GM21390 (cell line): ENCODE results near the gene JAML.

Experiments
- ATAC-seq: cut with Tn5 transposase; IDR thresholded peaks from one replicate; pipeline ENCODE4 v1.9.1; 2021; ENCODE audit not compliant: unreplicated experiment

The JAML gene

GRCh38 chr11:118224511-118225188, at the start of gene JAML:
JAML (minus strand) TSS chr11:118225011; CDS start chr11:118214866, 10,145 bp downstream.
- peak; percentile 46 for ATAC-seq

GRCh38 chr11:118274186-118274585, 49.4 kb upstream of the JAML start:
- no peak for ATAC-seq

DNA sequence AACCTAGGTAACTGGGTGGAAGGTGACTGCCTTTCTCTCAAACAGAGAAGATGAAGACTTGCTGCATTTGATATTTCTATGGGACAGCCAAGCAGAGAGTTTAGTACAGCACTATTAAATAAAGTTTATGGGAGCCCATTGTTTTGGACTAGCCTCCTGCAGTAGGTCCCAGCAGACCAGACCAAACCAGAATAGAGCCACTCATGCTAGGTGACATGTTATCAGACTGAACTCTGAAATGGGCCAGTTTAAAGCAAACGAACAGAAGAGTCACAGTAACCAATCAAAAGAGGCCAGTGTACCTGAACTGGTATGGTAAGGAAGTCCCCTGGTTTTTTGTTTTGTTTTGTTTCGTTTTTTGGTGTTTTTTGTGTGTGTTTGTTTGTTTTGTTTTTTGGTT, 47.2 kb upstream of the JAML start:
- no peak for ATAC-seq

DNA sequence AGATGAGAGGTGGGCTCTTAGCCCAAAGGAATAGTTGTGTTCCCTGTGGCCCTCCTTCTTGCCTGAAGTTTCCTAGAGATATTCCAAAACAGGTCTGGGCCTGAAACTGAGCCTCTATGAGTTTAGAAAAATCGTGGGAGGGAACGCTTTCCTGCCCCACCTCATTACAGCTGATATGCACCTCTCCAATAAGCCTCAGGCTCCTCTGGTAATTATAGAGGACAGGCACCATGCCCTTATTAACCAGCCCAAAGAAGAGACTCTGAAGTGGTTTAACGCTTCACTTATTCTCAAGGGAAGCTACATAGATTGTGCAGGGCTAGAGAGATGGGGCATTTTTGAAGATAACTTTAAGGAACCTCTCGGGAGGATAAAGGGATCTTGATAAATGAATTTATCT, 42.7 kb upstream of the JAML start:
- no peak for ATAC-seq

DNA sequence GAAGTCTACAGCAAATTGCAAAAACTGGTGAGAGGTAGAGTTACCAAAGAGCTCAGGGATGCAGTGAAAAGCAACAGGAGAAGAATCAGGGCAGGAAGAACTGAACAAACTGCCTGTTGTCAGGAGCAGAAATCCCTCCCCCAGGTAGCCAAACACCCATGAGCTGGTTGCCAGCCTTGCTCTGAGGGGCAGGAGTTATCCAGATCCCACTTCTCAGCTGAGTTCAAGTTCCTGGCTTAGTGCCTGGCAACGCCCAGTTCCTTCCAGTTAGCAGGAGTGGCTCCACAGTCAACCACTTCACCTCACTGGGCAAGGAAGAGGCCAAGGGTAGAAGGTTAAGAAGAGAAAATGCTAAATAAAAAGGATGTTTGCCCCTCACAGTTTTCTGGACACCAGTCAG, 41.1 kb upstream of the JAML start:
- no peak for ATAC-seq

DNA sequence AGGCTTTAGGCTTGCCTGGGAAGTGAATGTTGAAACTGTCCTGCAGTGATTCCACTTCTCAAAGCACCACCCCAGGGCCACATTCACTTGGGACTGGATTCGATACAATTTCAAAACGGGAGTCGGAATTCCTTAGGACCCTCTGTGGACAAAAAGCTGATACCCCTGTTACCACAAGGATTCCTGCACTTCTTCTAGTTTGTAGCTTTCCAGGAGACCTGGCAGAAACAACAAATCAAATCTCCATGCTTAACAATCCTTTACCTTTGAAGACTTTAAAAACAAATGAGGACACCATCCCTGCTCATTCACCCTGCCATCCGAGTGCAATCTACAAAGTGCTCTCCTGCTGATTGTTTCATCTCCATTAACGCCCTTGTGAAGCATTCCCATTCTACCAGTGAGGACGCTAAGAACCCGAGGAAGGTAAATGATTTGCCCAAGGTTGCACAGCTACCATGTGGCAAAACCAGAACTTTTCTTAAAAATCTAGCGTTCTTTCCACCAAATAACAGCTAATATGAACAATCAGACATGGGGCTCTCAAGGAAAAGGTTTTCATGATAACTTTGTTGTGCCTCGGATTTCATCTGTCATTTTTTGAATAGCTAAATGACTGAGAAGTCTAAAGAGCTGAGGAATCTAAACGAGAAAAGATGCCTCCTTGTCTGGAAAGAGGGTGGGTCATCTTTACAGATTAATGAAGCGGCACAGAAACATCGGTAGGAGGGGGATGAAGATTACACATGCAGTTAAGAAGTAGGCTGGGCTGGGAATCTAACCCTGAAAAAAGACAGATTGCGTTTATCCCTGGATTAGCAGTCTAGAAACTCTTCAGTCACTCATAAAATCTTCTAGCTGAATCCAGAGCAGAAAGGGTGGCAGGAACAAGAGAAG, 40.0 kb upstream of the JAML start:
- no peak for ATAC-seq

- ATAC-seq: no peak
Measured at GRCh38 chr11:118263695-118264568, 39.1 kb upstream of the JAML start, which contains the start of gene MPZL2. MPZL2 (minus strand) TSS chr11:118264297; CDS start chr11:118264153, 144 bp downstream.

DNA sequence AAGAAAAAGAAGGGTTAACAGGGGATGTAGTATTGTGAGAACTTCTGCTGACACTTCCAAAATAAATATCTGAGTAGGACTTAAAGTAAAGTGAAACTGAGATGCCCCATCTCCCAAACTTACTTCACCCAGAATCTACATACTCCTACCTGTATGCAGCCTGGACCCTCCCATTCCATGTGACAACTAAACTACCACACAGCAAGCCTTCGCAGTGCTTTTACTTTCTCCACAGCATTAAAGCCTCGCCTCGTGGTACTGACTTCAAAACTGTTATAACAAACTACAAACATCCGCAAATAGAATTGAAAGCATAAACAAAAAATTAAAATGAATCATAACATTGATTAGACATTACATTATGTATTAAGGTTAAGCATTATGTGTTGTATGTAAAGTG, 38.3 kb upstream of the JAML start:
- ATAC-seq: no peak

- ATAC-seq: no peak
Measured at GRCh38 chr11:118260353-118260752, 35.5 kb upstream of the JAML start.

DNA sequence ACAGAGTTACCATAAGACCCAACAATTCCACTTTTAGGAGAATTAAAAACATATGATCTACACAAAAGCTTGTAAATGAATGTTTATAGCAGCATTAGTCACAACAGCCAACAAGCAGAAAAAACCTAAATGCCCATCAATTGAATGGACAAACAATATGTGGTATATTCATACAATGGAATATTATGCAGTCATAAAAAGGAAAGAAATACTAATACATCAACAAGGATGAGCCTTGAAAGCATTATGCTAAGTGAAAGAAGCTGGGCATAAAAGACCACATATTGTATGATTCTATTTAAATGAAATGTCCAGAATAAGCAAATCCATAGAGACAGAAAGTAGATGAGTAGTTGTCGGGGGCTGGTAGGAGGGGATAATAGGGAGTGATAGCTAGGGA, 34.3 kb upstream of the JAML start:
- ATAC-seq: no peak

GRCh38 chr11:118258410-118258809, 33.6 kb upstream of the JAML start:
- ATAC-seq: no peak

DNA sequence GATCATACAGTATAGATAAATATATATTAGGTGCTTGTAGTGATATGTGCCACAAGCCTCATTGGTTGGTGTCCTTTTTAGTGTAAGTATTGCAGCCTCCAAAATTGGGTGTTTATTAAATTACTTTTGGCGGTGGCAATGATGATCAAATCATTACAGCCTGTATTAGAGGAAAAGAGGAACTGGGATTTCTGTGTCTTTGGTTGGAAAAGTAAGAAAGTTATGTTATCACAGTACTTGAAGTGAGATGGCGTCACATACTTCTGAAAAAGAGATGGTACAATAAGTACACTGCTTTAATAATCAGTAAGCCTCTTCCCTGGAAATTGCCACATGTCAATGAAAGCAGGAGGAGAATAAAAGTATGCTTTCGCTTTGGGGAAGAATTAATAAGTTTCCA, 27.9 kb upstream of the JAML start:
- ATAC-seq: no peak

DNA sequence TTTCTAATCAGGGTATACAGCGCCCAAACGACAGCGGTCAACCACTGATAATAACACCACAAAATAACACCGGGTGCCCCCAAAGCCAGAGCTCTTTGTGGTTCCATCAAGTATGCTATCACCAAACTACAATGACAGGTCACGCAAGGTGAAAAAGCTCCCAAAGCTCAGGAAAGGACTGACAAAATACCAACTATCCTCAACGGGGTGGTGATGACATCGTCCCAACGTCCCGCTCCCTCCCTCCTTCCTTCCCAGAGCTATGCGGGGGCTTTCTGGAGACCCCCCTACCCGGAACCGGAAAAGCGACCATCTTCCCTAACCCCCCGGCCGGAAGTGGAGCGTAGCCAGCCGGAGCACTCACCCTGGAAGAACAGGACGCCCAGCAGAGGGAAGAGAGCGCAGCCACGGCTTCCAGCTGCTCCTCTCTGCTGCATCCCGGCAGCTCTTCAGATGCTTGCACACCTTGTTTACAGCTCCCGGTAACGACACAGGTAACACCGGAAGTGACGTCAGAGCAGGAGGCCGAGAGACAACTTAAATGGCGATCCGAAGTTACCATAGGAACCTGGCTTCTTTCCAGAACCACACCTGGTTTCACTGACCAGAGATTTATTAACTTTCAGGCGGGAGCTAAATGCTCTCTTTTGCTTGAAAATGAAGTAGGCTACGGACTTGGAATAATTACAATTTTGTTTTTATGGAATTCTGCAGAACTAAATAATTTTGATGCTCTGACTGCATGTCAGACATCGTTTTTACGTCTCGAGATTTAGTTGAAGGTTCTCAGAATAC, 27.2 kb upstream of the JAML start, which contains the start of gene MPZL3:
Gene MPZL3, minus strand, starts transcription at position 508 of the 795 bp plus-strand sequence. Its CDS starts 71 bp downstream, at position 437.
- peak; percentile 61 for ATAC-seq

GRCh38 chr11:118247041-118247440, 22.2 kb upstream of the JAML start:
- ATAC-seq: no peak

DNA sequence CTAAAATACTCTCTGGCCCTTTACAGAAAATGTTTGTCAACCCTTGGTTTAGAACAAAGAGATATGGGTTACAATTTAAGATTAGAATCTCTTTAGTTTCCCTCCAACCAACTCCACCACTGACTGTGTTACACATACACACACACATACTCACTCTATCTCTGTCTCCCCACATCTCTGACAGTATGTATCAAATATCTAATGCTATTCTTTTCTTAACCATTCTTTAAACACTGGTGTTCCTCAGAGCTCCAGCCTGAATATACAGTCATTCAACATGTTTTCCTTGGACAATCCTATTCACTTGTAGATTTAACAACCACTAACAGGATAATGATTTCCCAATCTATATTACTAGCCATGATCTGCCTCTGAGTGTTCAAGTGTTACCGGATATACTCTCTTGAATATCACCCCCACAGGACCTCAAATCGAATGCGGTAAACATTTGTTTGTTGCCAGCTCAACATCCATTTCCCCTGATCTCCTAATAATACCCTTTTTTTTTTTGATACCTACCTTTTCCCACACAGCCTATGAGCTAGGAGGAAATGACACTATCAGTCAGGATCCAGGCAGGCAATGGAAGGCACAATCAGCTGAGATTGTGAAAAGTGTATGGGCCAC, 21.2 kb upstream of the JAML start:
- no peak for ATAC-seq

- ATAC-seq: no peak
Measured at GRCh38 chr11:118243993-118244762, 19.4 kb upstream of the JAML start.

DNA sequence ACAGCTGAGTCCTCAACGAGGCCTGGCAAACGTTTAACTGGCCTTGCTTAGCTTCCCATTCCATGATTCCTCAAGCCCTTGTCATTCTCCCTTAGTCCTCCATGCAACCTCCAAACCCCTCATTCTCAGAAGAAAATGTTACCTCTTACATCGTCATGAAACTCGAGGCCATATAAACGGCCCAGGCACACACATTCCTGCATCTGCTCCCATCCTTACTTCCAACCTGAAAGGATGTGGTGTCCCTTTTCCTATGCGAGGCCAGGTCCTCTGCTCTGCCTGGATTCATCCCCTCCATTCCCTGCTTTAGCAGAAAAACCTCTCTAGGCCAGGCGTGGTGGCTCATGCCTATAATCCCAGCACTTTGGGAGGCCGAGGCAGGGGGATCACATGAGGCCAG, 18.4 kb upstream of the JAML start:
- ATAC-seq: no peak

DNA sequence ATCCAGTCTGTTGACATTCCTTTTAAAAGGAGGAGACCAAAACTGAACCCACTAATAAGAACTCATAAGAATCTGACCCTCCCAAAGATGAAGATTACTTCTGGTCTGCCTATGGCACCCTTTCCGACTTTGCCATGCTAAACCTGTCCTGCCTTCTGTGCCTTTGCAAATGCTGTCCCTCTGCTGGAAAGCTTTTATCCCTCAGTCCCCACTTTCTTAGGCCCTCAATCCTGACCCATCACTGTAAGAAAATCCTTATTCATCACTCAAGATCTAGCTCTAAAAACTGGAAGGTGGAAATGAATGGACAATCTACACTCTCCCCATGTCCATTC, 16.9 kb upstream of the JAML start:
- no peak for ATAC-seq
